HG02610 (cell line): ENCODE measurements around the gene PPEF1.

Experiments used
- ATAC-seq: cut with Tn5 transposase; IDR thresholded peaks from one replicate; pipeline ENCODE4 v1.9.1; 2021; ENCODE audit warnings: mild to moderate bottlenecking, moderate library complexity; ENCODE audit not compliant: unreplicated experiment

The PPEF1 gene

GRCh38 chrX:18707426-18708049, at the start of gene PPEF1:
Gene PPEF1 (plus strand): TSS chrX:18707645. CDS start chrX:18707781, 136 bp downstream.
- no peak for ATAC-seq

GRCh38 chrX:18661273-18661672, 46.2 kb upstream of the PPEF1 start:
- no peak for ATAC-seq

- no peak for ATAC-seq
Measured at GRCh38 chrX:18664947-18665346, 42.5 kb upstream of the PPEF1 start.

GRCh38 chrX:18666614-18667013, 40.8 kb upstream of the PPEF1 start:
- ATAC-seq, result no peak

- ATAC-seq, result no peak
Measured at GRCh38 chrX:18668071-18668835, 39.2 kb upstream of the PPEF1 start.

GRCh38 chrX:18672008-18672407, 35.4 kb upstream of the PPEF1 start, which contains the start of gene RS1:
Gene RS1 (minus strand): TSS chrX:18672108. CDS start chrX:18672068, 40 bp downstream.
- ATAC-seq, result no peak

- peak; percentile 38 for ATAC-seq
Measured at GRCh38 chrX:18674417-18674787, 33.0 kb upstream of the PPEF1 start.

- ATAC-seq, result peak; percentile 82
Measured at GRCh38 chrX:18674788-18675735, 32.4 kb upstream of the PPEF1 start.

- ATAC-seq, result no peak
Measured at GRCh38 chrX:18676050-18676449, 31.4 kb upstream of the PPEF1 start.

GRCh38 chrX:18676470-18676869, 31.0 kb upstream of the PPEF1 start:
- no peak for ATAC-seq

- ATAC-seq, result no peak
Measured at GRCh38 chrX:18677161-18677869, 30.1 kb upstream of the PPEF1 start.

- ATAC-seq, result no peak
Measured at GRCh38 chrX:18681996-18682395, 25.4 kb upstream of the PPEF1 start.

GRCh38 chrX:18682979-18683387, 24.5 kb upstream of the PPEF1 start:
- ATAC-seq, result no peak

GRCh38 chrX:18687856-18688495, 19.5 kb upstream of the PPEF1 start:
- no peak for ATAC-seq

GRCh38 chrX:18691431-18691830, 16.0 kb upstream of the PPEF1 start:
- no peak for ATAC-seq

- ATAC-seq, result no peak
Measured at GRCh38 chrX:18692541-18692940, 14.9 kb upstream of the PPEF1 start.

- ATAC-seq, result no peak
Measured at GRCh38 chrX:18696653-18697052, 10.8 kb upstream of the PPEF1 start.

GRCh38 chrX:18698737-18699650, 8.5 kb upstream of the PPEF1 start:
- ATAC-seq, result no peak
